Stimulated activated CD8-positive, alpha-beta memory T cell treated with anti-CD3 and anti-CD28 coated beads, Interleukin-2, amount 100 ng/mL, for 1 hour (primary cell): ENCODE results near the gene FTCDNL1.

Experiments
- DNase-seq, 2 donors: peaks; one replicate each; pipeline ENCODE4 v3.0.0-alpha.2; 2020; ENCODE audit warnings: low read depth in 2 of 2

FTCDNL1 gene

DNA sequence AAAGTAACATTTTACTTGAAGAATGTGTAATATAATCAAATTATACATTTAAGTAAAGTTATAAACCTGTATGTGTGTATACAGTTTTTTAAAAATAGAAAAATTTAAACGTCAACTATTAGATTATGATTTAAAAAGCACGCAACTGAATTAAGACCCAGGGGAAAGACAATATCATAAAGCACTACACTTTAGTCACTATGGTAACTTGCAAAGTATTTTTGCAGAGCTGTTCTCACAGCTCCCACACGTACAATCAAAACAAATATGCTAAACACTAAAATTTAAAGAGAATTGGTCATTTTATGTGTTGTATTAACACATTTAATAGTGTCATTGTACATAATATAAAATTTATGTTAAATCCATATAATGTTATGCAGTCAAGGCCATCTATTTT, 59.7 kb downstream of the FTCDNL1 start:
- no peak for DNase-seq

DNA sequence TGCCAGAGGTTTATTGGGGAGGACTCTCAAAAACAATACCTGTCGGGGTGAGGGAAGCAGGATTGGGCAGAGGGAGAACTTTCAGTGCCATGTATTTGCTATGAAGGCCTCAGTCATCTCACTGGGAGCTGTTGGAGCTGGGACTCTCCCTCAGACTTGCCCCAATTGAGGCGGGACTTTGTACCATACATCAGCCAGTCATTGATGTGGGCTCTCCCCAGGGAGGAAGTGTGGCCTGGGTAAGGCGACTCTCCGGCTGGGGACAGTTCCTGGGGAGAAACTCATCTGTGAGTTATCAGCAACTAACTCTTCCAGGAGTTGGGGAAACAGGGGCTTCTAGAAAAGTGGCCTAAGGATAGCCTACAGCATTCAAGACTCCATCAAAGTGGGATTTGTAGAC, 66.5 kb downstream of the FTCDNL1 start:
- no peak for DNase-seq

DNA sequence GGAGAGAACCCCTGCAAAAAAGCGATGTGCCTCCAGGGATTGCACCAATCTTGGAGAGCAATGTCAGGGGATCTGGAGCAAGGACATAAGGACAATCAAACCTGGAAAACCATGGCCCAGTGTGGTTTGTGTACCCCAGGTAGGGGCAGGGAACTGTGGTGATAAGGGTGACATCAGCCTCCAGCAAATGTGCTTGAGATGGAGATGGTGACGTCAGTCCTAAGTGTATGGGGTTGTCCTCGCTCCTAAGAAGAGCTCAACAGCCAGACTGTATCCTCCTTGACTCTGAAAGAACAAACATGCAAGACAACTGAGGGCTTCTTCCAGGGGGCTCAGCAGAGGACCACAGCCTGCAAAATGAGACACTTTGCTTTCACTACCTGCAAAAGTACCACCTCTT, 71.4 kb downstream of the FTCDNL1 start:
- no peak for DNase-seq

DNA sequence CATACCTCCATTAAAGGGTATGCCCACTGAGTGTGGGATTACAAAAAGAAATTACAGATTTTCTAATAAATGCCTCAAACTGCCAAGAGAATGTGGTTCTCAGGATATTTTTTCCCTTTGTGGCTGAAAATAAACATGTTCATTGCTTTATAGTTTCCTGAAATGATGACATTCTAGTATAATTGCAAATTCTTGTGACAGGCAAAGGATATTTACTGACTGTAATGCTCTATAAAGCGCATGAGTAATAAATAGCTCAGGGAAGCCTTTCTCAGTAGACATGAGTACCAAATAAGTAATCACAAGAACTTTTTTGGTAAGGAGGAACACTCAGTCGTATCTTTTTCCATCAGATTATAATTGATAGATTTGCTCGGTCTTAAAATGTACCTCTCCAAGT, 72.3 kb downstream of the FTCDNL1 start:
- DNase-seq = no peak

DNA sequence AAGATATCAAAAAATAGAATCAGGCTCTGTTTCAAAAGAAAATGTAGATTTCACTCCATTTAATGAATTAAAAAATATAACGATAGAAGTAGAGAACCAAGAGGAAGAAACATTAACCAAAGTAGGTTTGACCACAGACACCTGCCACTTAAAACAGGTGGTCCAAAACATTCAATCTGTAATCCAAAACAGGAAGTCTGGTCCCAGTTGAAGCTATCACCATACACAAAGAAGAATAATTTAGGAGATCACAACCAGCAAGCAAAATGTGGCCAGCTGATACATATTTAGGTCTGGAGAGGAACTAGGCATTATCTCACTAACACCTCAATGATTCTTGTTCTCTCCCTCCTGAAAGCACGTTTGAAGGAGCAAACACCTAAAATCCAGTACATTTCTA, 73.1 kb downstream of the FTCDNL1 start:
- DNase-seq = no peak

- DNase-seq = no peak
These were observed 73.7 kb downstream of the FTCDNL1 start for GRCh38 chr2:199777315-199777714.

DNA sequence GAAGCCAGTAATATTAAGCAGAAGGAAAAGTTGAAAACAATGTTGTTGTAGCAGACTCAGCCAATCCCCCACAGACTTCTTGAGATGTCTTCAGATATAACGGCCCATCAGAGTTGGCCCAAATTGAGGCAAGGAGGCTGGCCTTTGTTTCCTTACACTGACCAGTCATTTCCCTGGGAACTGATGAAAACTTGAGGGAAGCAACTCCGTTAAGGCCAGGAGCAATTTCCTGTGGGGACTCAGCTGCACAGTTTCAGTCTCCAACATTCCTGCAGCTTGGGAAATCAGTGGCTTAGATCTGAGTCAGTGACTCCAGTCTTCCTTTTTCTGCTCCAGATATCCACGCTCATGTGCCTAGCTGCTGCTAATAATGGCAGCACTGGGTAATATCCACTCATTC, 75.7 kb downstream of the FTCDNL1 start:
- no peak for DNase-seq

DNA sequence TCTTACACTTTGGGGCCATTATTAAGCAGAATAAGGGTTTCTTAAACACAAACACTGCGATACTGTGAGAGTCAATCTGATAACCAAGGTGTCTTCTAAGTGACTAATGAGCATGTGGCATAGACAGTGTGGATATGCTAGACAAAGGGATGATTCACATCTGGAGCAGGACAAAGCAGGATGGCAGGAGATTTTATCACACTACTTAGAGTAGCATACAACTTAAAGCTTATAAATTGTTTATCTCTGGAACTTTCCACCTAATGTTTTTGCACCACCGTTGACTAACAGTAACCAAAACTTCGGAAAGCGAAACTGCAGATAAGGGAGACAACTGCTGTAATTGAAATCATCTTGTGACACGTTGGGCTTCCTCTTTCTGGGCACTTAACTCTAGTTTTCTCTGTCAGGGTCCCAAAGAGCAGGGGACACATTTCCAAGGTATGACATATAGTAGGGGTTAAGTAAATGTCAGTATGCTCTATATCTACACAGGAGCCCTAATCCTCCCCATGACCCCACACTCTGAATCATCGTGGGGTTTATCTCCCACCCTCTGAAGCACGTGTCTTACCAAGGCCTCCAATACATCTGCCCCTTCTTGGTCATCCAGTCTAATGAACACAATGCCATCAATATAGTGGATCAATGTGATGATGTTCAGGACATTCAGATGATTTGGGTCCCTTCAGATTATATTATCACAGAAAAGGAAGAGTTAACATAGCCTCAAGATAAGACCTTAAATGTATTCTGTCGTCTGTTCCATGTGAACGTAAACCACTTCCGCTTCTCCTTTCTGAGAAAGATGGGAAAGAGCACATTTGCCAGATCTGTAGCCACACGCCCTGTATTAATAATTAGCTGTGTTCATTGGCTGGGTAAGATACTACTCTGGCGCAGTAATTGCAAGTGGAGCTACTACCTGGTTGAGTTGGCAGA, 78.7 kb downstream of the FTCDNL1 start:
- DNase-seq = no peak

DNA sequence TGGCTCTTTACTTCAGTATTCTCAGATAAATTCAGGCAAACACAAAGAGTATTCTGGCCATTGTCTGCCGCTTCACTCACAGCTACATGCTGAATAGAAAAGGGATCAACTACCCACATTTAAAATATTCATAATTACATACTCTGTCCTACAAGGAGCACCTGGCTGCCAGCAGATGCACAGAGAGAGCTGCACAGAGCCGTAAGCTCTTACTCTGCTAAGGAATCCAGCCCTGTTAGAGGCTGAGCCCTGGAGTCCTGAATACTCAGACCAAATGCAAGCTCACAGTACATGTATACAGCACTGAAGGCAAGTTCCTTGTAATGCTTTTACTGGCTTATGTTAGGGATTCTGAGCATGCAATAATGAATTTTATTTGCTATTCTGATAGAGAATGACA, 80.3 kb downstream of the FTCDNL1 start:
- DNase-seq = no peak

DNA sequence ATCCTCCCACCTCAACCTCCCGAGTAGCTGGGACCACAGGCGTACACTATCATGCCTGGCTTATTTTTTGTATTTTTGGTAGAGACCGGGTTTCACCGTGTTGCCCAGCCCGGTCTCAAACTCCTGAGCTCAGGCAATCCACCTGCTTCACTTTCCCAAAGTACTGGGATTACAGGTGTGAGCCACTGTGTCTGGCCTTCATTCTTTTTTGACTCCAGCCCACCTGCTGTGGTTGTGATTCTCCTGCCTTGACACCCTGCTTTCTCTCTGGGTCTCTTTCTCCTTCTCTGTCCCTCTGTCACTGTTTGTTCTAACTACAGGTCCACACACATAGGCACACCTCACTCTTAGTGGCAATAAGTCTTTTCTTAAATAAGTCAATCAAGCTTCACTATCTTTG, 85.3 kb downstream of the FTCDNL1 start:
- DNase-seq = no peak

- no peak for DNase-seq
These were observed 86.7 kb downstream of the FTCDNL1 start for GRCh38 chr2:199764273-199764800.

DNA sequence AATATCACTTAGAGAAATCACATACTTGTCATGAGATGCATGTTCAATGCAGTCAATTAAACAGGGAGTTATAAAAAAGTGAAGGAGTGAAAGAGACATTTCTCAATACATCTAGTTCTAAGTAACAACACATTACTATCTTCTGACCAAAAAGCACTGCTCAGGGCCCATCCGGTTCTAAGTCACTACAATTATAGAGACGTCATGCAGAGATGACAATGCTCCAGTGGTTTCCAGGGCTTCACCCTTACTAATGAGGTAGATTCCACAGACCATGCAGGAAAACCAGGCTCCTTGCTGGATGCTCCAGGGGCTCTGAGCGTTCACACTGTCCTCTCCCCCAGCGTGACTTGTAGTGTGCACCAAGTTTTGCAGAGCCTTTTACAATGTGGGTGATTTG, 88.0 kb downstream of the FTCDNL1 start:
- no peak for DNase-seq

- DNase-seq = no peak
These were observed 90.4 kb downstream of the FTCDNL1 start for GRCh38 chr2:199760574-199760973.

- no peak for DNase-seq
These were observed 93.6 kb downstream of the FTCDNL1 start for GRCh38 chr2:199757233-199757870.

- DNase-seq = no peak
These were observed 94.2 kb downstream of the FTCDNL1 start for GRCh38 chr2:199756743-199757142.

DNA sequence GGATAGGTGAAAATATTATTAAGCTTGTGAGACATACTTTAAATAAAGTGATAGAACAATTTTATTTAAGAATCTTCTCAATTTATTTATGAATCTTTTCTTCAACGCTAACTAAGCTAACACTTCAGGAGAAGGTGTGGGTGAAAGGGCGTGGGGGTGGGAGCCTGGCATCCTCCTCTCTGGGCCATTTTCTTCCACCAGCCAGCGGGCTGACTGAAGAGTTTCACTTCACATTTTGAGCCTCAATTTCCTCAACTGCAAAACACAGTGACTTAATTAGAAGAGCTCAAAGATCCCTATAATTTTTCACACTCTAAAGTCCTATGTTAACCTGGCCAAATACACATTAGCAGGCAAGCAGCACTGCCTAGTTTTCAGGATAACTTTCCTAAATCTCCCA, 94.8 kb downstream of the FTCDNL1 start:
- no peak for DNase-seq

- no peak for DNase-seq
These were observed 96.2 kb downstream of the FTCDNL1 start for GRCh38 chr2:199754766-199755165.

- DNase-seq = no peak
These were observed 99.4 kb downstream of the FTCDNL1 start for GRCh38 chr2:199751492-199752120.

GRCh38 chr2:199749571-199749970, 101.4 kb downstream of the FTCDNL1 start:
- no peak for DNase-seq

DNA sequence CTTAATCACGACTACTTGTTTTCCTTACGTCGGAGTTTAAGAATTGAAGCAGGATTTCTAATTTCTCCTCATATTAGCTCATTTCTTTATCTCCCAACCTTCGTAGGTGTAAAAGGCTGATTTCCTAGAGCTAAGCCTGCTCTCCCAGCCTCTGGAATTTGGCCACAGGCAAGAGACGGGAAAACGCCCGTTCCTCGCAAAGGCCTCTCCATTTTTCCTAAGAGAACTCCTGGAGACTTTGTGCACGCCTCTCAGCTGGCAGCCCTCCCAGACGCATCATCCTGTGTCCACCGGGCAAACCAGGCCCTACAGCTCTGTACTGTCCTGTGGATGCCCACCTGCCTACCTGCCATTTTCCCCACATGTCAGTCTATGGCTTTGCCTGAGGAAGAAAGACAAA, 106.3 kb downstream of the FTCDNL1 start:
- no peak for DNase-seq

DNA sequence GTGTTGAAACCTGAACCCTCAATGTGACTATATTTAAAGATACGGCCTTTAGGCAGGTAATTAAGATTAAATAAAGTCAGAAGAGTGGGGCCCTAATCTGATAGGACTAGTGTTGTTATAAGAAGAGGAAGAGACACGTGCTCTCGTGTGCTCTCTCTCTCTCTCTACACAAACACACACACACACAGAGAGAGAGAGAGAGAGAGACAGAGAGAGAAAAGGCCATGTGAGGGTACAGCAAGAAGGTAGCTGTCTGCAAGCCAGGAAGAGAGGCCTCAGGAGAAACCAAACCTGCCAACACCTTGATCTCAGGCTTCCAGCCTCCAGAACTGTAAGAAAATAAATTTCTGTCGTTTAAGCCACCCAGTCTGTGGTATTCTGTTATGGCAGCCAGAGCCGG, 106.7 kb downstream of the FTCDNL1 start:
- DNase-seq = no peak

- DNase-seq = no peak
These were observed 107.4 kb downstream of the FTCDNL1 start for GRCh38 chr2:199743415-199744120.
